Measurements from ENCODE around the gene SHC4. TPM values are rescaled to one million over a fixed set of nuclear protein-coding genes. Genes with fewer than 3 reads are reported as not detected.

Gene SHC4
- total and polyA plus RNA-seq, 9 of the 15 experiments (the other 6 are each of a cell fraction or from before 2014, with no cell fraction given): 0.43 to 1.2 (median 0.67) TPM

DNA sequence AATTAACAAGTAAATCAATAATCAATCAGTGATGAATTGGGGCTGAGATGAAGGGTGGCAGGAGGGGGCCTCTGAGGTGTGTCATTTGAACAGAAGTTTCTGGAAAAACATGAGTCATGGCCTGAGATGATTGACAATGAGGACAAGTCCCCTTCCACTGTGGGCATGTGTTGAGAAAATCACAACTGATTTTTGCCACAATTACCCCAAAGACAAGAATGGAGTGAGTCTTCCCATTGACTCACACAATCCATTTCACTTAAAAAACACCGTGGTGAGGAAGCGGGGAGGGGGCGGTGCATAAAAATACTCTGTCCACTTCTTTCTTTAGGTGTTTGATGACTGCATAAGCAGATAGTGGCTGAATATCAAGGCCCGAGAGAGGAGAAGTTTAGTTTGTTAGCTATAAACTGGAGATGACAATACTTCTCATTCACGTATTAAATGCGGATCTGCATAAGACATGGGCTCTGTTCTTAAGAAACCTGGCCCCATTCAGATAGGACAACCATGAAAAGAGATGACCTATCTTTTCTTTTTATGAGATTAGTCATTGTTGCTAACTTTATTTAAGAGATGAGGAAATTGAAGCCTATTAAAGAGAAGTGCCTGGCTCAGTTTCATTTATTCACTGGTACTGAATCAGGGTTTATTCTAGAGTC, 34.7 kb downstream of the SHC4 start:
- ChIA-PET CTCF (ENCODE audit: low intra/inter-chr PET ratio) (no interaction called here), POLR2A (no interaction called here)
- no peak for ATAC-seq
- no peak overlapping the region for H3K27ac ChIP-seq (ENCODE audit: extremely low read depth, low read depth, low read length)
- peaks cover 0 to 26% of the 10 kb centered on the region in 2 experiments; a peak in 3 of 5 replicates for H3K4me1 ChIP-seq (replicated peaks in 1 of 2; ENCODE audit: control insufficient read depth in 2 of 2, insufficient read depth in 2 of 2, low read length in 2 of 2)
- peak; percentile 15 for FAIRE-seq
- intact Hi-C loops (cut with micrococcal nuclease): no loop called here
- in situ Hi-C loops (cut with MboI): no loop called here
- no peak overlapping the region; the same call in 1 of the 2 replicates for H3K4me2 ChIP-seq (ENCODE audit: insufficient read depth, low read length)
- peak in 1 of 4 experiments; percentile 37 for DNase-seq (ENCODE audit: extremely low read depth in 1 of 4, low spot score in 3 of 4)
- peak overlapping the region; percentile 72 for H2AFZ ChIP-seq (ENCODE audit: low read depth, low read length)
- H3K9me1 ChIP-seq (ENCODE audit: control insufficient read depth, insufficient read depth, low read length): no peaks in the 10 kb centered on the region
- 34% methylated on average over 6 of the region's 6 CpGs for WGBS (ENCODE audit: insufficient coverage, low coverage, missing lambda C conversion rate)
- no peaks in the 10 kb centered on the region for H3K9me3 ChIP-seq (replicated peaks; ENCODE audit: control insufficient read depth, insufficient read depth, low read depth, low read length)
- no peaks in the 10 kb centered on the region for H3K36me3 ChIP-seq (ENCODE audit: control insufficient read depth, insufficient read depth, low read length)
- H3K4me3 ChIP-seq: no peak overlapping the region
- peaks cover 0 to 3% of the 10 kb centered on the region in 2 experiments; a peak in 2 of 5 replicates for H3K27me3 ChIP-seq (ENCODE audit: control insufficient read depth in 2 of 2, insufficient read depth in 2 of 2, low read length in 2 of 2)
- no peak overlapping the region; a peak in 1 of 4 replicates for H3K9ac ChIP-seq (ENCODE audit: insufficient read depth in 1 of 2, low read depth in 2 of 2, low read length in 2 of 2)
- H4K20me1 ChIP-seq (replicated peaks; ENCODE audit: control insufficient read depth, insufficient read depth, low read length): no peaks in the 10 kb centered on the region
- no TSS peak for BruUV-seq (replicated peaks)
- H3K79me2 ChIP-seq (ENCODE audit: control insufficient read depth, insufficient read depth, low read length): no peaks in the 10 kb centered on the region
- TF ChIP-seq, protein P1, sequence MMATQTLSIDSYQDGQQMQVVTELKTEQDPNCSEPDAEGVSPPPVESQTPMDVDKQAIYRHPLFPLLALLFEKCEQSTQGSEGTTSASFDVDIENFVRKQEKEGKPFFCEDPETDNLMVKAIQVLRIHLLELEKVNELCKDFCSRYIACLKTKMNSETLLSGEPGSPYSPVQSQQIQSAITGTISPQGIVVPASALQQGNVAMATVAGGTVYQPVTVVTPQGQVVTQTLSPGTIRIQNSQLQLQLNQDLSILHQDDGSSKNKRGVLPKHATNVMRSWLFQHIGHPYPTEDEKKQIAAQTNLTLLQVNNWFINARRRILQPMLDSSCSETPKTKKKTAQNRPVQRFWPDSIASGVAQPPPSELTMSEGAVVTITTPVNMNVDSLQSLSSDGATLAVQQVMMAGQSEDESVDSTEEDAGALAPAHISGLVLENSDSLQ (IDR thresholded peaks at IDR 0.05): peak; percentile 69
- TF ChIP-seq NFRKB (IDR thresholded peaks at IDR 0.05; ENCODE audit: low read depth) (no peak), HNRNPLL (IDR thresholded peaks at IDR 0.05; ENCODE audit: low read depth, low read length, poor library complexity, severe bottlenecking) (no peak), TEAD2 (tag; IDR thresholded peaks at IDR 0.05) (no peak), DMBX1 (CRISPR knock-in tag; IDR thresholded peaks at IDR 0.05; ENCODE audit: borderline replicate concordance) (no peak), HIVEP1 (CRISPR knock-in tag; IDR thresholded peaks at IDR 0.05) (no peak), NR4A1 (CRISPR knock-in tag; IDR thresholded peaks at IDR 0.05) (no peak), NR4A1 (tag; IDR thresholded peaks at IDR 0.05) (no peak), ELF1 (tag; IDR thresholded peaks at IDR 0.05) (no peak), ZNF174 (CRISPR knock-in tag; IDR thresholded peaks at IDR 0.05) (no peak), MTA1 (IDR thresholded peaks at IDR 0.05; ENCODE audit: borderline replicate concordance) (no peak), ZNF232 (CRISPR knock-in tag; IDR thresholded peaks at IDR 0.05) (no peak), FOSL1 (tag; conservative IDR thresholded peaks at IDR 0.05) (peak; percentile 76)
- TF ChIP-seq, protein P2, sequence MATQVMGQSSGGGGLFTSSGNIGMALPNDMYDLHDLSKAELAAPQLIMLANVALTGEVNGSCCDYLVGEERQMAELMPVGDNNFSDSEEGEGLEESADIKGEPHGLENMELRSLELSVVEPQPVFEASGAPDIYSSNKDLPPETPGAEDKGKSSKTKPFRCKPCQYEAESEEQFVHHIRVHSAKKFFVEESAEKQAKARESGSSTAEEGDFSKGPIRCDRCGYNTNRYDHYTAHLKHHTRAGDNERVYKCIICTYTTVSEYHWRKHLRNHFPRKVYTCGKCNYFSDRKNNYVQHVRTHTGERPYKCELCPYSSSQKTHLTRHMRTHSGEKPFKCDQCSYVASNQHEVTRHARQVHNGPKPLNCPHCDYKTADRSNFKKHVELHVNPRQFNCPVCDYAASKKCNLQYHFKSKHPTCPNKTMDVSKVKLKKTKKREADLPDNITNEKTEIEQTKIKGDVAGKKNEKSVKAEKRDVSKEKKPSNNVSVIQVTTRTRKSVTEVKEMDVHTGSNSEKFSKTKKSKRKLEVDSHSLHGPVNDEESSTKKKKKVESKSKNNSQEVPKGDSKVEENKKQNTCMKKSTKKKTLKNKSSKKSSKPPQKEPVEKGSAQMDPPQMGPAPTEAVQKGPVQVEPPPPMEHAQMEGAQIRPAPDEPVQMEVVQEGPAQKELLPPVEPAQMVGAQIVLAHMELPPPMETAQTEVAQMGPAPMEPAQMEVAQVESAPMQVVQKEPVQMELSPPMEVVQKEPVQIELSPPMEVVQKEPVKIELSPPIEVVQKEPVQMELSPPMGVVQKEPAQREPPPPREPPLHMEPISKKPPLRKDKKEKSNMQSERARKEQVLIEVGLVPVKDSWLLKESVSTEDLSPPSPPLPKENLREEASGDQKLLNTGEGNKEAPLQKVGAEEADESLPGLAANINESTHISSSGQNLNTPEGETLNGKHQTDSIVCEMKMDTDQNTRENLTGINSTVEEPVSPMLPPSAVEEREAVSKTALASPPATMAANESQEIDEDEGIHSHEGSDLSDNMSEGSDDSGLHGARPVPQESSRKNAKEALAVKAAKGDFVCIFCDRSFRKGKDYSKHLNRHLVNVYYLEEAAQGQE (IDR thresholded peaks at IDR 0.05; ENCODE audit: borderline replicate concordance): no peak
- TF ChIP-seq, protein P2 (CRISPR knock-in tag; IDR thresholded peaks at IDR 0.05; ENCODE audit: low read depth): no peak

Measured in K562 (cell line).